GM06990 (cell line): Measurements from ENCODE around the gene HLA-DQA1.
"Not testable (repeated sequence)": the region's sequence is repeated elsewhere in the genome, so short reads cannot be mapped to it uniquely, and the experiment has no call there.

Experiments
- DNase-seq: peaks from one replicate; pipeline ENCODE4 v3.0.0-alpha.2; 2011; ENCODE audit not compliant: insufficient read length; ENCODE audit errors: extremely low read depth
- H3K27me3 ChIP-seq: replicated peaks from 2 replicates; pipeline ENCODE4 v1.6.0; 2011; ENCODE audit warnings: low read length; ENCODE audit not compliant: control insufficient read depth, insufficient read depth
- H3K36me3 ChIP-seq: 2 replicates; pipeline ENCODE4 v1.5.1; 2011; ENCODE audit warnings: low read length; ENCODE audit not compliant: control insufficient read depth, insufficient read depth
- H3K4me3 ChIP-seq: replicated peaks from 2 replicates; pipeline ENCODE4 v1.5.1; 2011; ENCODE audit warnings: low read depth, mild to moderate bottlenecking, control low read depth, low read length
- TF ChIP-seq, protein P1 (sequence below): IDR thresholded peaks from 2 replicates; pipeline ENCODE4 v1.5.1; 2011; ENCODE audit warnings: low read length, control low read depth, mild to moderate bottlenecking, inconsistent platforms; ENCODE audit not compliant: insufficient read depth, poor library complexity, severe bottlenecking

The HLA-DQA1 gene

DNA sequence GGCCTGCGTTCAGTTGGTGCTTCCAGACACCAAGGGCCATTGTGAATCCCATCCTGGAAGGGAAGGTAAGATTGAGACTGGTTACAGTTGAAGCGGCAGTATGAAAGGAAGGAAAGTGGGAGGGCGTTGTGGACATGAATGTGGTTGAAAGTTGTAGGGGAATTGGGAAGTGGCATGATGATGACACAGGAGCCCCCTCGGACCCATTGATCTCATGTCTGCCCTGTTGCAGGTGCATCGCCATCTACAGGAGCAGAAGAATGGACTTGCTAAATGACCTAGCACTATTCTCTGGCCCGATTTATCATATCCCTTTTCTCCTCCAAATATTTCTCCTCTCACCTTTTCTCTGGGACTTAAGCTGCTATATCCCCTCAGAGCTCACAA is 5.5 kb downstream of the HLA-DQA1 start:
- TF ChIP-seq, protein P1, sequence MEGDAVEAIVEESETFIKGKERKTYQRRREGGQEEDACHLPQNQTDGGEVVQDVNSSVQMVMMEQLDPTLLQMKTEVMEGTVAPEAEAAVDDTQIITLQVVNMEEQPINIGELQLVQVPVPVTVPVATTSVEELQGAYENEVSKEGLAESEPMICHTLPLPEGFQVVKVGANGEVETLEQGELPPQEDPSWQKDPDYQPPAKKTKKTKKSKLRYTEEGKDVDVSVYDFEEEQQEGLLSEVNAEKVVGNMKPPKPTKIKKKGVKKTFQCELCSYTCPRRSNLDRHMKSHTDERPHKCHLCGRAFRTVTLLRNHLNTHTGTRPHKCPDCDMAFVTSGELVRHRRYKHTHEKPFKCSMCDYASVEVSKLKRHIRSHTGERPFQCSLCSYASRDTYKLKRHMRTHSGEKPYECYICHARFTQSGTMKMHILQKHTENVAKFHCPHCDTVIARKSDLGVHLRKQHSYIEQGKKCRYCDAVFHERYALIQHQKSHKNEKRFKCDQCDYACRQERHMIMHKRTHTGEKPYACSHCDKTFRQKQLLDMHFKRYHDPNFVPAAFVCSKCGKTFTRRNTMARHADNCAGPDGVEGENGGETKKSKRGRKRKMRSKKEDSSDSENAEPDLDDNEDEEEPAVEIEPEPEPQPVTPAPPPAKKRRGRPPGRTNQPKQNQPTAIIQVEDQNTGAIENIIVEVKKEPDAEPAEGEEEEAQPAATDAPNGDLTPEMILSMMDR, result no peak

DNA sequence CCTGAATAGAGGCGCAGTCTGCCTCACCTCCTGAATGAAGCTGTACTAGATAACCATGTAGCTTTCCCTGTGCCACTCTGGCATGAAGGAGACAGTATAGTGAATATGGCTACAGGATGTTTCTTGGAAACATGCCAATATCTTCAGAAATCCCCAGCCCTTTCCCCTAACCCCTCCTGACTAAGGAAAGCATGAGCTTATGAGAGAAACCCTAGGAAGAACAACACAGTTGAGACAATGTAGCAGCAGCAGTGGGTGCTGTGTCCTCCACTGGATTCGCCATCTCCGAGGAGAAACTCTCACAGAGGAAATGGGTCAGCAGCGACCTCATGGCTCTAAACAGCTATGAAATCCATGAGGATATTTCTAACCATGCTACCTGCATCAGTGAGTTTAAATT is 6.7 kb downstream of the HLA-DQA1 start:
- peaks cover 2% of the 10 kb centered on the region; the same call in 1 of the 2 replicates for H3K36me3 ChIP-seq
- no peak for DNase-seq
- H3K27me3 ChIP-seq, result no peaks in the 10 kb centered on the region
- H3K4me3 ChIP-seq, result no peak overlapping the region
- TF ChIP-seq, protein P1, result no peak

More for the DNA sequence above, 5.5 kb downstream of the HLA-DQA1 start:
- peaks cover 2% of the 10 kb centered on the region; the same call in 1 of the 2 replicates for H3K36me3 ChIP-seq
- DNase-seq, result no peak
- no peaks in the 10 kb centered on the region for H3K27me3 ChIP-seq
- H3K4me3 ChIP-seq, result no peak overlapping the region

DNA sequence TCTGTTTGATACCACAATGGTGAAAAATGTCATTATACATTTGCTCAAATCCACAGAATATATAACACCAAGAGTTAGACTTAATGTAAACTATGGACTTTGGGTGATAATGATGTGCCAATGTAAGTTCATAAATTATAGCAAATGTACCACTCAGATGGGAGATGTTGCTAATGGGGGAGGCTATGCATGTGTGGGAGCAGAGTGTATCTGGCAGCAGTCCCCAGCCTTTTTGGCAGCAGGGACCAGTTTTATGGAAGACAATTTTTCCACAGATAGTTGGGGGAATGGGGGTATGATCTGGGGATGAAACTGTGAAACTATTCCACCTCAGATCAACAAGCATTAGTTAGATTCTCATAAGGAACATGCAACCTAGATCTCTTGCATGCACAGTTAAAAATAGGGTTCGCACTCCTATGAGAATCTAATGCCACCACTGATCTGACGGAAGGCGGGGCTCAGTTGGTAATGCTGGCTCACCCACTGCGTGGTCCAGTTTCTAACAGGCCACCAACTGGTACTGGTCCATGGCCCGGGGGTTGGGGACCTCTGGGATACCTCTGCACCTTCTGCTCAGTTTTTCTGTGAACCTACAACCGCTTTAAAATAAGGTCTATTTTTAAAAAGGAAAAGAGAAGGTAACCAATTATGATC is 8.0 kb downstream of the HLA-DQA1 start:
- no peak overlapping the region for H3K4me3 ChIP-seq
- TF ChIP-seq, protein P1, result no peak
- no peaks in the 10 kb centered on the region for H3K27me3 ChIP-seq
- no peak for DNase-seq
- peaks cover 2% of the 10 kb centered on the region; the same call in 1 of the 2 replicates for H3K36me3 ChIP-seq

DNA sequence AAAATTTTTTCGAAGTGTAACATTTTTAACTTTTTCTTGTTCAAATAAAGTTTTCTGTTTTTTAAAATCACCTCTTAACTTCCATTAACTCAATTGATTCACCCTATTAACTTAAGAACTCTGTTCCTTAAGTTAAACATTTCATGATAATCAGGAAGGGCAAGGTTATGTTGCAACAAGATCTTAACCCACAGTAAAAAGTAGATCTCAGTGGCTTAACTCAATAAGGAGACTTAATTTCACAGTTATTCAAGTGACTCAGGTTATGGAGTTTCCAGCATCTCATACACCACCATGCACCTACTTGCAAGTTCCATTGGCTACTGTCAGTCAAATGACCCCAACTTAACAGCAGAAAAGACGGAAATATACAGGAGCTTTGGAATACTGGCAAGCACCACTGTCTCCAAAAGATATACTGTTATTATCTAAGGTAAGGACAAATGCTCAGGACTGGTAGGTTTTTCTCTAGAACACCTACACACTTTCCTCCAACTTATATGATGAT is 18.1 kb downstream of the HLA-DQA1 start:
- TF ChIP-seq, protein P1, result no peak
- H3K4me3 ChIP-seq, result no peak overlapping the region
- no peaks in the 10 kb centered on the region for H3K27me3 ChIP-seq
- H3K36me3 ChIP-seq, result peaks cover 7% of the 10 kb centered on the region
- DNase-seq, result no peak

DNA sequence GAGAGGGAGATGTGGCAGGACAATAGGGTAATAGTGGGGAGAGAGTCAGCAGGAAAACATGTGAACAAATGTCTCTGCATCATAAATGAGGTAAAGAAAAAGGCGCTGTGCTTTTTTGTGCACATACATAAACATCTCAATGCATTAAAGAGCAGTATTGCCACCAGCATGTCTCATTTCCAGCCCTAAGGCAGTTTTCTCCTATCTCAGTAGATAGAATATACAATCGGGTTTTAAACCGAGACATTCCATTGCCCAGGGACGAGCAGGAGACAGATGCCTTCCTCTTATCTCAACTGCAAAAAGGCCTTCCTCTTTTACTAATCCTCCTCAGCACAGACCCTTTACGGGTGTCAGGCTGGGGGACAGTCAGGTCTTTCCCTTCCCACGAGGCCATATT is 20.1 kb downstream of the HLA-DQA1 start:
- not testable (repeated sequence) for H3K4me3 ChIP-seq, DNase-seq, H3K27me3 ChIP-seq
- H3K36me3 ChIP-seq, result peaks cover 17% of the 10 kb centered on the region

DNA sequence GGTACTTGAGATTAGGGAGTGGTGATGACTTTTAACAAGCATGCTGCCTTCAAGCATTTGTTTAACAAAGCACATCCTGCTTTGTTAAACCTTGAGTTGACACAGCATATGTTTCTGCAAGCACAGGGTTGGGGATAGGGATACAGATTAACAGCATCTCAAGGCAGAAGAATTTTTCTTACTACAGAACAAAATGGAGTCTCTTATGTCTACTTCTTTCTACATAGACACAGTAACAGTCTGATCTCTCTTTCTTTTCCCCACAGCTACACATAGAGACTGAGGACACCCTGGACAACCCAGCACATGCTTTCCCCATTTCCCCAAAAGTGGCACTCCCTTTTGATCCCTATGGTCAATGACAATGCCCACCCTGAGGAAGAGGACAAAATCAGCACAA is 20.6 kb downstream of the HLA-DQA1 start:
- H3K4me3 ChIP-seq, H3K27me3 ChIP-seq, DNase-seq: not testable (repeated sequence)
- H3K36me3 ChIP-seq, result peaks cover 17% of the 10 kb centered on the region
